Activated T-cell treated with anti-CD3 and anti-CD28 coated beads, Interleukin-2, amount 50 U/mL, for 72 hours (primary cell): ENCODE results near the gene PCDHA1. TPM values are rescaled to one million over a fixed set of nuclear protein-coding genes. Genes with fewer than 3 reads are reported as not detected.

ENCODE experiments used
- ATAC-seq, 2 donors: fragments of 150-1000 bp; cut with Tn5 transposase; replicated peaks in 1 of 2; 2 replicates each; pipeline ENCODE4 v1.10.0; 2021; ENCODE audit warnings: moderate library complexity in 2 of 2, mild to moderate bottlenecking in 1 of 2
- DNase-seq, 2 donors: peaks; one replicate each; pipeline ENCODE4 v3.0.0; 2021 to 2022; ENCODE audit warnings: mixed read lengths in 1 of 2
- H3K27ac Mint-ChIP-seq: one replicate; pipeline ENCODE4 v1.8.0; 2022; ENCODE audit warnings: mild to moderate bottlenecking, moderate library complexity, mixed read lengths
- H3K27me3 Mint-ChIP-seq: one replicate; pipeline ENCODE4 v1.8.0; 2022; ENCODE audit warnings: low read depth, mixed read lengths
- H3K36me3 Mint-ChIP-seq, 2 donors: one replicate each; pipeline ENCODE4 v1.8.0; 2022; ENCODE audit warnings: mixed read lengths in 2 of 2, mild to moderate bottlenecking in 1 of 2; ENCODE audit not compliant: insufficient read depth in 2 of 2
- H3K4me1 Mint-ChIP-seq: one replicate; pipeline ENCODE4 v1.8.0; 2022; ENCODE audit warnings: low read depth, mixed read lengths
- H3K4me3 Mint-ChIP-seq, 2 donors: one replicate each; pipeline ENCODE4 v1.8.0; 2022; ENCODE audit warnings: mild to moderate bottlenecking in 2 of 2, mixed read lengths in 2 of 2, moderate library complexity in 2 of 2
- H3K9me3 Mint-ChIP-seq, 2 donors: one replicate each; pipeline ENCODE4 v1.8.0; 2022; ENCODE audit warnings: mixed read lengths in 2 of 2
- total RNA-seq, 2 donors: library from RNA; stranded (reverse); gene quantifications; one replicate each; pipeline ENCODE4 v1.2.3, GENCODE V29; 2022

The PCDHA1 gene
- total RNA-seq, 2 donors from 2014 or later = not detected

GRCh38 chr5:140978260-140978659 lies 192.3 kb downstream of the PCDHA1 start:
- Mint-ChIP-seq H3K27ac (no peak overlapping the region), H3K27me3 (peaks cover 21% of the 10 kb centered on the region), H3K4me1 (no peaks in the 10 kb centered on the region), H3K9me3 (no peaks in the 10 kb centered on the region), H3K4me3 (no peak overlapping the region), H3K36me3 (no peaks in the 10 kb centered on the region)
- no peak for DNase-seq
- ATAC-seq = no peak

DNA sequence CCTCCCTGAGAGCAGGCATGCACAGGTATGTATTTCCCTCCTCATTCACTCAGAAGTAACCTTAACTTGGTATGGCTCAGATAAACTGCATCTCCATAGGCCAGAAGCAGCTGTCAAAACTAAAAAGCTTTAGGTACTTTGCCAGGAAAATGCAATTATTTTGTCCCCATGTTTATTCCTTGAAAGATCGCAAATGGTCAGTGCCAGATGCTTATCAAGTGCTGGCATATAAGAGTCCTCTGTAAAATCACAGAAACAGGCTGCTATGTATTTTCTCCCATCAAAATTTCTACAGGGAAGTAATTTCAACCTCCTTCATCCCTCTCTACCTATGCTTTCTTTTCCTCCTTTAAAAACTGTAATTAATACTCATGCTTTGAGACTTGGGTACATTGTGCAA lies 193.0 kb downstream of the PCDHA1 start:
- Mint-ChIP-seq H3K4me3 (no peak overlapping the region), H3K36me3 (no peaks in the 10 kb centered on the region), H3K27ac (no peak overlapping the region), H3K4me1 (no peaks in the 10 kb centered on the region), H3K27me3 (peaks cover 21% of the 10 kb centered on the region), H3K9me3 (no peaks in the 10 kb centered on the region)
- DNase-seq (no peak), ATAC-seq (no peak)

- H3K9me3 Mint-ChIP-seq = no peaks in the 10 kb centered on the region
- H3K36me3 Mint-ChIP-seq = no peaks in the 10 kb centered on the region
- H3K4me3 Mint-ChIP-seq = no peak overlapping the region
- DNase-seq = no peak
- H3K4me1 Mint-ChIP-seq = no peaks in the 10 kb centered on the region
- H3K27ac Mint-ChIP-seq = no peak overlapping the region
- ATAC-seq = no peak
- H3K27me3 Mint-ChIP-seq = peaks cover 13% of the 10 kb centered on the region
These were observed 196.3 kb downstream of the PCDHA1 start for GRCh38 chr5:140982083-140982716.

GRCh38 chr5:140986117-140986521 lies 200.2 kb downstream of the PCDHA1 start:
- H3K4me1 Mint-ChIP-seq = no peaks in the 10 kb centered on the region
- no peak for DNase-seq
- H3K27ac Mint-ChIP-seq = no peak overlapping the region
- H3K4me3 Mint-ChIP-seq = no peak overlapping the region
- no peak for ATAC-seq
- no peaks in the 10 kb centered on the region for H3K9me3 Mint-ChIP-seq
- no peaks in the 10 kb centered on the region for H3K36me3 Mint-ChIP-seq
- H3K27me3 Mint-ChIP-seq = peaks cover 13% of the 10 kb centered on the region

- Mint-ChIP-seq H3K36me3 (no peaks in the 10 kb centered on the region), H3K4me1 (no peaks in the 10 kb centered on the region), H3K27ac (no peak overlapping the region), H3K27me3 (peaks cover 15% of the 10 kb centered on the region), H3K9me3 (no peaks in the 10 kb centered on the region), H3K4me3 (no peak overlapping the region)
- ATAC-seq (no peak), DNase-seq (no peak)
These were observed 202.2 kb downstream of the PCDHA1 start for GRCh38 chr5:140988100-140988499.

- ATAC-seq (no peak), DNase-seq (no peak)
- no peaks in the 10 kb centered on the region for H3K4me1 Mint-ChIP-seq
- H3K9me3 Mint-ChIP-seq = no peaks in the 10 kb centered on the region
- no peaks in the 10 kb centered on the region for H3K36me3 Mint-ChIP-seq
- H3K27ac Mint-ChIP-seq = no peak overlapping the region
- peaks cover 15% of the 10 kb centered on the region for H3K27me3 Mint-ChIP-seq
- H3K4me3 Mint-ChIP-seq = no peak overlapping the region
These were observed 202.7 kb downstream of the PCDHA1 start for GRCh38 chr5:140988608-140989007.

- ATAC-seq (no peak), DNase-seq (no peak)
- no peak overlapping the region for H3K27ac Mint-ChIP-seq
- H3K9me3 Mint-ChIP-seq = no peaks in the 10 kb centered on the region
- peaks cover 15% of the 10 kb centered on the region for H3K27me3 Mint-ChIP-seq
- no peaks in the 10 kb centered on the region for H3K36me3 Mint-ChIP-seq
- no peaks in the 10 kb centered on the region for H3K4me1 Mint-ChIP-seq
- no peak overlapping the region for H3K4me3 Mint-ChIP-seq
These were observed 203.5 kb downstream of the PCDHA1 start for GRCh38 chr5:140989254-140990020.

GRCh38 chr5:140992828-140993227 lies 206.9 kb downstream of the PCDHA1 start:
- Mint-ChIP-seq H3K4me3 (no peak overlapping the region), H3K27me3 (peaks cover 9% of the 10 kb centered on the region), H3K27ac (no peak overlapping the region), H3K4me1 (no peaks in the 10 kb centered on the region), H3K36me3 (peaks cover 0 to 2% of the 10 kb centered on the region in 2 donors), H3K9me3 (no peaks in the 10 kb centered on the region)
- ATAC-seq = no peak
- DNase-seq = no peak

DNA sequence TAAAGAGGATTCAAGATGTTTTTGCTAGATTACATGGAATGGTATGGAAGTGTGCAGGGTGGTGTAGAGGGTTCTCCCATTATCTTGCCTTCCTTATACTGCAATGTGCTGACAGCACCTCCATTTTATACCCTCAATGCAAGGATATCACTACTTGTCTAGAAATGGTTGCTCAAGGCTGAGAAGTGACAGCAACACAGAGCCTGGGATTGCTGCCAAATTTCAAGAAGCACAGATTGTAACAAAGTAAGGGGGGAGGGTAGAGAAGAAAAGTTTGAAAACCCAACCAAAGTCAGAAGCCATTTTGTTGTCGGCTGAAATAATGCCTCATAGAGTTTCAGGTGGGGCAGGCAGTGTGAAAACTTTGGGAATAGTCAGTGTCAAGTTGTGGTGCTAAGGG lies 210.1 kb downstream of the PCDHA1 start:
- Mint-ChIP-seq H3K9me3 (no peaks in the 10 kb centered on the region), H3K27me3 (peaks cover 19% of the 10 kb centered on the region), H3K4me1 (no peaks in the 10 kb centered on the region), H3K27ac (no peak overlapping the region), H3K36me3 (peaks cover 0 to 2% of the 10 kb centered on the region in 2 donors), H3K4me3 (no peak overlapping the region)
- no peak for ATAC-seq
- DNase-seq = no peak

- Mint-ChIP-seq H3K4me3 (no peak overlapping the region), H3K27ac (no peak overlapping the region), H3K27me3 (peaks cover 27% of the 10 kb centered on the region), H3K4me1 (peaks cover 7% of the 10 kb centered on the region), H3K36me3 (peaks cover 0 to 2% of the 10 kb centered on the region in 2 donors), H3K9me3 (no peaks in the 10 kb centered on the region)
- DNase-seq (no peak), ATAC-seq (no peak)
These were observed 213.0 kb downstream of the PCDHA1 start for GRCh38 chr5:140998921-140999410.

DNA sequence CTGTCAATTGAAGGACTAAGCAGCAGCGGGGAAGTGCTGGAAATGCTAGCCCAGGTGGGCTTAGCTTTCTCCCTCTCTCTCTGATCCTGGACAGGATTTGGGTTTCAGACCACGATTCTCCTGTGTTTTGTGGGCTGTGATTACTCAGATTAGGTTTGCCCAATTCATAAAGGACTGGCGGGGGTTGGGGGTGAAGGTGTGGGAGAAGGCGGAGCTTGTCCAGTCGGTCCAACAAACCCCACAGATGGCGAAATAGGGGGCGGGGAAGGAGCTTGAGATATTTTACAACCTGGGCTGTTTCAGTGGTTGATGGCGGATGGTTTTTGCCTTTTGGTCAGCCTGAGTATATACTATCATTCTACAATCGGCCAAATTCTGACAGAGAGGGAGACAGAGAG lies 215.5 kb downstream of the PCDHA1 start:
- Mint-ChIP-seq H3K4me3 (peak overlapping the region; percentile 14 to 39), H3K9me3 (peaks cover 0 to under 1% of the 10 kb centered on the region in 2 donors), H3K27me3 (peaks cover 27% of the 10 kb centered on the region), H3K36me3 (no peaks in the 10 kb centered on the region), H3K27ac (no peak overlapping the region), H3K4me1 (peaks cover 7% of the 10 kb centered on the region)
- DNase-seq (no peak), ATAC-seq (no peak)

DNA sequence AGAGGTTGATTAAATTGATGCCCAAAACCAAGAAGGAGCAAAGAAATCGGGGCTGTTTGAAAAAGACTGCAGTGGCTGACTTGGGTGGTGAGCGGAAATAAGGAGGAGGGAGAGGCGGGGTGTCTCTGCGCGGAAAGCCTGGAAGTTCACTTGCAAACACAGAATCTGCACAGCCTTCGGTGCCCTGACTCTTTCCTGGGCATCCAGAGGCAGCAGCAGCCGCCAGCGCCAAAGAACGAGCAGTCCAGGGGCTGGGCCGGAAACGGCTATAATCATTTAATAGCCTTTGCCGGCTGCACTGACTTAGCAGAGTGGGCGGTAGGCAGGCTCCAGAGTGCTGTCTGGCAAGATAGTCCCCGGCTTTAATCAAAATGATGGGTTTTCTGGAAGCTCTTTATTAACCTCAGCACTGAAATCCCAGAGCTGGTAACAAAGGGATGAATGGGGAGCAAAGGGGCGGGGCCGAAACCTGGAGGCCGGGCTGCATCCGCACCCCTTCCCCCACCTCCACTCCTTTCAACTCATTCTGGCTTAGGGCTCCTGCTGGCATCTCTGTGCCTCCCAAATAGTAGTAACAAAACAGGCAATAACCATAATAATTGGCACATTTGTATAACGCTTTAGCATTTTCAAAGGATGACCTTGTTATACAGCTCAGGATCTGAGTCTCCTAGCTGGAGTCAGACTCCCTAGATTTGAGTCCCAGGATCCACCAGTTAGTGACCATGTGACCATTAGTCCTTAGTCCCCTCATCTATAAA lies 216.1 kb downstream of the PCDHA1 start:
- Mint-ChIP-seq H3K9me3 (peaks cover 0 to 2% of the 10 kb centered on the region in 2 donors), H3K36me3 (no peaks in the 10 kb centered on the region), H3K27ac (no peak overlapping the region), H3K4me1 (peaks cover 7% of the 10 kb centered on the region), H3K4me3 (peak overlapping the region; percentile 14 to 39), H3K27me3 (peaks cover 27% of the 10 kb centered on the region)
- DNase-seq (no peak), ATAC-seq (no peak)

- no peaks in the 10 kb centered on the region for H3K36me3 Mint-ChIP-seq
- no peak overlapping the region for H3K4me3 Mint-ChIP-seq
- H3K9me3 Mint-ChIP-seq = peaks cover 0 to 2% of the 10 kb centered on the region in 2 donors
- H3K4me1 Mint-ChIP-seq = peaks cover 7% of the 10 kb centered on the region
- peaks cover 27% of the 10 kb centered on the region for H3K27me3 Mint-ChIP-seq
- DNase-seq (no peak), ATAC-seq (no peak)
- no peak overlapping the region for H3K27ac Mint-ChIP-seq
These were observed 216.6 kb downstream of the PCDHA1 start for GRCh38 chr5:141002605-141002965.
